Measurements from ENCODE around the gene DGLUCY. TPM values are rescaled to one million over a fixed set of nuclear protein-coding genes. Genes with fewer than 3 reads are reported as not detected.
A peak's percentile ranks its signal among the peaks of the same experiment; 100 is the strongest.

DGLUCY gene
- total and polyA plus RNA-seq, 2 experiments from 2014 or later: 44.8 to 51.3 TPM

GRCh38 chr14:91129261-91129660, 15.4 kb downstream of the DGLUCY start:
- H3K9me3 ChIP-seq (ENCODE audit: low read depth): no peaks in the 10 kb centered on the region
- H3K79me2 ChIP-seq: peaks cover 11% of the 10 kb centered on the region
- no peaks in the 10 kb centered on the region for H3K27me3 ChIP-seq
- no peaks in the 10 kb centered on the region for H3K36me3 ChIP-seq (replicated peaks; ENCODE audit: insufficient read depth, low read depth)
- H4K20me1 ChIP-seq (ENCODE audit: insufficient read depth, poor library complexity, severe bottlenecking): no peaks in the 10 kb centered on the region
- H3K27ac ChIP-seq: no peak overlapping the region
- TF ChIP-seq EZH2phosphoT487 (IDR thresholded peaks at IDR 0.05; ENCODE audit: low read depth, severe bottlenecking, unreplicated experiment) (no peak), EZH2 (IDR thresholded peaks at IDR 0.05; ENCODE audit: borderline replicate concordance) (no peak)
- TF ChIP-seq, protein P1, sequence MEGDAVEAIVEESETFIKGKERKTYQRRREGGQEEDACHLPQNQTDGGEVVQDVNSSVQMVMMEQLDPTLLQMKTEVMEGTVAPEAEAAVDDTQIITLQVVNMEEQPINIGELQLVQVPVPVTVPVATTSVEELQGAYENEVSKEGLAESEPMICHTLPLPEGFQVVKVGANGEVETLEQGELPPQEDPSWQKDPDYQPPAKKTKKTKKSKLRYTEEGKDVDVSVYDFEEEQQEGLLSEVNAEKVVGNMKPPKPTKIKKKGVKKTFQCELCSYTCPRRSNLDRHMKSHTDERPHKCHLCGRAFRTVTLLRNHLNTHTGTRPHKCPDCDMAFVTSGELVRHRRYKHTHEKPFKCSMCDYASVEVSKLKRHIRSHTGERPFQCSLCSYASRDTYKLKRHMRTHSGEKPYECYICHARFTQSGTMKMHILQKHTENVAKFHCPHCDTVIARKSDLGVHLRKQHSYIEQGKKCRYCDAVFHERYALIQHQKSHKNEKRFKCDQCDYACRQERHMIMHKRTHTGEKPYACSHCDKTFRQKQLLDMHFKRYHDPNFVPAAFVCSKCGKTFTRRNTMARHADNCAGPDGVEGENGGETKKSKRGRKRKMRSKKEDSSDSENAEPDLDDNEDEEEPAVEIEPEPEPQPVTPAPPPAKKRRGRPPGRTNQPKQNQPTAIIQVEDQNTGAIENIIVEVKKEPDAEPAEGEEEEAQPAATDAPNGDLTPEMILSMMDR (IDR thresholded peaks at IDR 0.05; ENCODE audit: poor library complexity): no peak
- H3K4me2 ChIP-seq: no peak overlapping the region
- H2AFZ ChIP-seq: no peak overlapping the region
- DNase-seq (ENCODE audit: low spot score): no peak
- H3K4me3 ChIP-seq: no peak overlapping the region
- 62% methylated on average over 2 of the region's 2 CpGs for WGBS (ENCODE audit: low lambda C conversion rate, missing lambda C conversion rate)
- H3K4me1 ChIP-seq (ENCODE audit: insufficient read depth): peaks cover 13% of the 10 kb centered on the region
- no peaks in the 10 kb centered on the region for H3K9me2 ChIP-seq (replicated peaks; ENCODE audit: insufficient read depth)

DNA sequence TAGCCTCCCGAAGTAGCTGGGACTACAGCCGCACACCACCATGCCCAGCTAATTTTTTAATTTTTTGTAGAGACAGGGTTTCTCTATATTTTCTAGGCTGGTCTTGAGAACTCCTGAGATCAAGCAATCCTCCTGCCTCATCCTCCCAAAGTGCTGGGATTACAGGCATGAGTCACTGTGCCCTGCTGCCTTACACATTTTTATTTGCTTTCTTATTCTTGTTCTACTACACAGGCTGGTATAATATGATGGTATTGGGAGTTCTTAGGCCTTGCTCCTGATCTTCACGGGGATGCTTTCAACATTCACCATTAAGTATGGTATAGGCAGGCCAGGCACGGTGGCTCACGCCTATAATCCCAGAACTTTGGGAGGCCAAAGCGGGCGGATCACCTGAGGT, 21.2 kb downstream of the DGLUCY start:
- DNase-seq (ENCODE audit: low spot score): no peak
- no peak for TF ChIP-seq EZH2 (IDR thresholded peaks at IDR 0.05; ENCODE audit: borderline replicate concordance)
- TF ChIP-seq, protein P1 (IDR thresholded peaks at IDR 0.05; ENCODE audit: poor library complexity): no peak
- Histone ChIP-seq H3K27me3 (no peaks in the 10 kb centered on the region), H2AFZ (no peak overlapping the region), H3K4me2 (no peak overlapping the region), H3K4me3 (no peak overlapping the region), H3K9me3 (ENCODE audit: low read depth) (no peaks in the 10 kb centered on the region), H3K4me1 (ENCODE audit: insufficient read depth) (peaks cover 10% of the 10 kb centered on the region), H3K27ac (no peak overlapping the region), H3K9me2 (replicated peaks; ENCODE audit: insufficient read depth) (no peaks in the 10 kb centered on the region), H4K20me1 (ENCODE audit: insufficient read depth, poor library complexity, severe bottlenecking) (no peaks in the 10 kb centered on the region), H3K36me3 (replicated peaks; ENCODE audit: insufficient read depth, low read depth) (no peaks in the 10 kb centered on the region), H3K79me2 (peaks cover 11% of the 10 kb centered on the region)
- WGBS (ENCODE audit: low lambda C conversion rate, missing lambda C conversion rate): 86% methylated on average over 7 of the region's 7 CpGs

DNA sequence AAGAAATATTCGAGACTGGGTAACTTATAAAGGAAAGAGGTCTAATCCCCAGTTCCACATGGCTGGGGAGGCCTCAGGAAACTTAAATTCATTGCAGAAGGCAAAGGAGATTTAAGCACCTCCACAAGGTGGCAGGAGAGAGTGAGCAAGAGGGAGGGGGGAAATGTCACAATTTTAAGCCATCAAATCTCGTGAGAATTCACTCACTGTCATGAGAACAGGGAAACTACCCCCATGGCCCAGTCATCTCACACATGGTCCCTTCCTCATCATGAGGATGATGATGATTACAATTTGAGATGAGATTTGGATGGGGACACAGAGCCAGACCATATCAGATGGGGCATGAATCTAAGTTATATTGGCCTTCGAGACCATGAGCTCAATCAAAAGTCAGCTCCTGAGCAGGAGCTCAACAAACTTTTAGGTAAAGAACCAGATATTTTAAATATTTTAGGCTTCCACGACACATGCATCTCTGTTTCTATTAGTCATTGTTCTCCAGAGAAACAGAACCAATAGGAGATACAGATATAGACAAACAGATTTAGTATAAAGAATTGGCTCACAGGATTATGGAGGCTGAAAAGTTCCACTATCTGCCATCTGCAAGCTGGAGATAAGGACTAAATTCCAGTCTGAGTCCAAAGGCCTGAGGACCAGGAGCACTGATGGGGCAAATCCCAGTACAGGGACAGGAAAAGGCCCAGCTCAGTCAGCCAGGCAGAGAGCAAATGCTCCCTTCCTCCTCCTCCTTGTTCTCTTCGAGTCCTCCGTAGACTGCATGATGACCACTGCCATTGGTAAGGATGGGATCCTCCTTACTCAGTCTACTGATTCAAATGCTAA, 24.9 kb downstream of the DGLUCY start:
- H3K9me3 ChIP-seq (ENCODE audit: low read depth): no peaks in the 10 kb centered on the region
- H3K27me3 ChIP-seq: no peaks in the 10 kb centered on the region
- no peak overlapping the region for H2AFZ ChIP-seq
- peaks cover 10% of the 10 kb centered on the region for H3K4me1 ChIP-seq (ENCODE audit: insufficient read depth)
- no peaks in the 10 kb centered on the region for H4K20me1 ChIP-seq (ENCODE audit: insufficient read depth, poor library complexity, severe bottlenecking)
- DNase-seq (ENCODE audit: low spot score): no peak
- no peak overlapping the region for H3K4me2 ChIP-seq
- no peak overlapping the region for H3K4me3 ChIP-seq
- WGBS (ENCODE audit: low lambda C conversion rate, missing lambda C conversion rate): 89% methylated on average over 6 of the region's 6 CpGs
- peaks cover 9% of the 10 kb centered on the region for H3K79me2 ChIP-seq
- H3K9me2 ChIP-seq (replicated peaks; ENCODE audit: insufficient read depth): no peaks in the 10 kb centered on the region
- peak overlapping the region; percentile 69 for H3K27ac ChIP-seq
- H3K36me3 ChIP-seq (replicated peaks; ENCODE audit: insufficient read depth, low read depth): no peaks in the 10 kb centered on the region
- TF ChIP-seq EZH2phosphoT487 (IDR thresholded peaks at IDR 0.05; ENCODE audit: low read depth, severe bottlenecking, unreplicated experiment): no peak
- TF ChIP-seq, protein P1 (IDR thresholded peaks at IDR 0.05; ENCODE audit: poor library complexity): peak; percentile 26
